Omental fat pad (tissue), 4 donors: ENCODE data around the gene PRTFDC1. TPM values are rescaled to one million over a fixed set of nuclear protein-coding genes. Genes with fewer than 3 reads are reported as not detected.

Experiments
- ATAC-seq: fragments of 150-250 bp; one replicate; pipeline ENCODE4 v1.9.1; 2016; ENCODE audit warnings: mild to moderate bottlenecking, moderate library complexity; ENCODE audit not compliant: low FRiP score
- DNase-seq: peaks from one replicate; pipeline ENCODE4 v3.0.0-alpha.2; 2019; ENCODE audit warnings: low spot score
- small RNA-seq: library from RNA; depleted of rRNA; stranded (forward); fragments of <200 nt; gene quantifications from one replicate; pipeline ENCODE3, GENCODE V24; 2016
- total RNA-seq, 4 donors: library from RNA; depleted of rRNA; stranded (reverse); fragments of >200 nt; gene quantifications; one replicate each; pipeline ENCODE4 v1.1.0, GENCODE V29; 2016
- TF ChIP-seq, protein P1 (sequence below), 3 donors: fragments of 450-650 bp; IDR thresholded peaks; one replicate each; pipeline ENCODE4 v1.5.1; 2016 to 2017; ENCODE audit warnings: antibody characterized with exemption in 3 of 3, mild to moderate bottlenecking in 3 of 3, moderate library complexity in 2 of 3

Gene PRTFDC1
- total RNA-seq, 4 donors from 2014 or later: 1.4 to 5.4 (median 2.5) TPM

- TF ChIP-seq, protein P1, sequence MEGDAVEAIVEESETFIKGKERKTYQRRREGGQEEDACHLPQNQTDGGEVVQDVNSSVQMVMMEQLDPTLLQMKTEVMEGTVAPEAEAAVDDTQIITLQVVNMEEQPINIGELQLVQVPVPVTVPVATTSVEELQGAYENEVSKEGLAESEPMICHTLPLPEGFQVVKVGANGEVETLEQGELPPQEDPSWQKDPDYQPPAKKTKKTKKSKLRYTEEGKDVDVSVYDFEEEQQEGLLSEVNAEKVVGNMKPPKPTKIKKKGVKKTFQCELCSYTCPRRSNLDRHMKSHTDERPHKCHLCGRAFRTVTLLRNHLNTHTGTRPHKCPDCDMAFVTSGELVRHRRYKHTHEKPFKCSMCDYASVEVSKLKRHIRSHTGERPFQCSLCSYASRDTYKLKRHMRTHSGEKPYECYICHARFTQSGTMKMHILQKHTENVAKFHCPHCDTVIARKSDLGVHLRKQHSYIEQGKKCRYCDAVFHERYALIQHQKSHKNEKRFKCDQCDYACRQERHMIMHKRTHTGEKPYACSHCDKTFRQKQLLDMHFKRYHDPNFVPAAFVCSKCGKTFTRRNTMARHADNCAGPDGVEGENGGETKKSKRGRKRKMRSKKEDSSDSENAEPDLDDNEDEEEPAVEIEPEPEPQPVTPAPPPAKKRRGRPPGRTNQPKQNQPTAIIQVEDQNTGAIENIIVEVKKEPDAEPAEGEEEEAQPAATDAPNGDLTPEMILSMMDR (IDR thresholded peaks at IDR 0.05): no peak
- DNase-seq (no peak), ATAC-seq (no peak)
Observed at GRCh38 chr10:24800861-24801260, 151.5 kb downstream of the PRTFDC1 start.

Small RNAs within 50 kb of the gene (small RNA-seq; reads per million reads assigned to genes)
- not detected for gene AL512598.1
- gene RN7SKP241: not detected

Other genes starting within 250 kb of the PRTFDC1 start
- gene ARHGAP21, start 228.7 kb downstream of the PRTFDC1 start, total RNA-seq: 100 to 1,000 TPM; 104 to 128 (median 114) TPM
- gene ENKUR, start 63.6 kb upstream of the PRTFDC1 start, total RNA-seq: not detected
- 1 to 10 TPM in 3 of 4 donors, under 1 TPM in 1; 0.88 to 2.2 (median 1.4) TPM for gene THNSL1, start 64.0 kb upstream of the PRTFDC1 start, total RNA-seq
- under 1 TPM in 3 of 4 donors, not detected in 1; 0.19 to 0.48 (median 0.32) TPM for gene GPR158, start 222.4 kb upstream of the PRTFDC1 start, total RNA-seq